HG02840 (cell line): Measurements from ENCODE around the gene MTFP1.

Source experiments
- ATAC-seq: cut with Tn5 transposase; IDR thresholded peaks from one replicate; pipeline ENCODE4 v1.9.1; 2021; ENCODE audit warnings: mild to moderate bottlenecking, moderate library complexity, moderate number of reproducible peaks; ENCODE audit not compliant: unreplicated experiment, low FRiP score

The MTFP1 gene, protein sequence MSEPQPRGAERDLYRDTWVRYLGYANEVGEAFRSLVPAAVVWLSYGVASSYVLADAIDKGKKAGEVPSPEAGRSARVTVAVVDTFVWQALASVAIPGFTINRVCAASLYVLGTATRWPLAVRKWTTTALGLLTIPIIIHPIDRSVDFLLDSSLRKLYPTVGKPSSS

DNA sequence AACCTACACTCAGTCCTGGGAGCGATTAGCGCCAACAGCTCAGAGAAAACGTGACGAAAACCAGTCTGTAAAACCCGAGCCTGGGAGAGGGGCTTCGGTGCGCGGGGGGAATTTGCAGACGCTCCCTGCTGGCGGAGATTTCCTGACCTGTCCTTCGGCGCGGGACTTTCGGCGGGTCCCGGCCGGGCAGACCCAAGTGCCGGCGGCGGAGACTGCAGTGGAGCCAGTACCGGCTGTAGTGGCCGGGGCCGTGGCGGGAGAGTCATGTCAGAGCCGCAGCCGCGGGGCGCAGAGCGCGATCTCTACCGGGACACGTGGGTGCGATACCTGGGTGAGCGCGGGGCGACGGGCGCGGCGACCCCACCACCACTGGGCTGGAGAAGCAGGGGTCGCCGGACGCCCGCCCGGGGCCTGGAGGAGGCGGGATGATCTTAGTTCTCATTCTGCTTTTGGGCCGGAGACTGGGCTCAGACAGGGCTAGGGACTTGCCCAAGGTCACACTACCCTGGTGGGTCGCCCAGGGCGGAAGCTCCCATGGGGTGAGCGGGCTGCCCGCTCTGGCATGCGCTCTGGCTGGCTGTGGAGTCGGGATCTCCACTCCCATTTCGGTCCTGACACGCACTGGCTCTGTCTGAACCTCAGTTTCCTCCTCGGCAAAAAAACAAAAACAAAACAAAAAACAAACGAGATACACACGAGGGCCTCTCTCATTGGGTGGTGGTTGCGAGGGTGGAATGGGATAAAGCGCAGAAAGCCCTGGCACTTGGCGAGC is at the start of gene MTFP1:
Gene MTFP1, plus strand, starts transcription at position 153 of the 772 bp plus-strand sequence. Its CDS starts 112 bp downstream, at position 265.
- ATAC-seq = no peak

DNA sequence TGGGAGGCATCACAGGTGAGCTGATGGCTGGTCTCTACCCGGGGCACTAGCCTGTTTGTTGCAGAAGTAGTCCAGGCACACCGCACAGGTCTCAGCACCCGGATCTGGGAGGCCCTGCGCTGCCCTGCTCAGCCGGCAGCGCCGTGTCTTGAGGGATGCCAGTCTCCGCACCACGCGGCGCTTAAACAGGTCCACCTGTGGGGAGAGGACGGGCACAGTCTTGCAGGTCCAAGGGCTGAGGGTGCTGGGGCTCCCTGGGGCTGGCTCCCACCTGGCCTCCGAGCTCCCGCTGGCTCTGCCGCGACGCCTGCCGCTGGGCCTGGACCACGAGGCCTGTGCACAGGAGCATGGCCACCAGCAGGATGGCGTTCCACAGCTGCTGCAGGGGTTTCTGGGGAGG is 45.6 kb upstream of the MTFP1 start:
- no peak for ATAC-seq

DNA sequence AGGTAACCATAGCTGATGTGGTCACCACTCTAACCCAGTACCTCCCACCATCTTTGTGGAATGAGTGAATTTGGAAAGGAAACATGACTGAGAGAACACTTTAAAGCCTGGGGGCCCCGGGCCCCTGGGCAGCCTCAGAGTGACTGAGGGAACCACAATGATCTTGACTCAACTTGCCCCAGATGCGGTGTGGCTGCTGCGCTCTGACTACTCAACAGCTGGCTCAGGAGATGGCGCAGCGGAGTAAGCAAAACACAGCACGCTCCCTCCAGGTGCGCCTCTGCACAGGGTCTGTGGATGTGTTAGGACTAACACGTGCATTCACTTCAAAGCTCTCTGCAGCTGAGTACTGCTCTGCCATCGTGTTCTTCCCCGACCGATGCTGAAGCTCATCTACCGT is 44.3 kb upstream of the MTFP1 start:
- ATAC-seq = no peak

DNA sequence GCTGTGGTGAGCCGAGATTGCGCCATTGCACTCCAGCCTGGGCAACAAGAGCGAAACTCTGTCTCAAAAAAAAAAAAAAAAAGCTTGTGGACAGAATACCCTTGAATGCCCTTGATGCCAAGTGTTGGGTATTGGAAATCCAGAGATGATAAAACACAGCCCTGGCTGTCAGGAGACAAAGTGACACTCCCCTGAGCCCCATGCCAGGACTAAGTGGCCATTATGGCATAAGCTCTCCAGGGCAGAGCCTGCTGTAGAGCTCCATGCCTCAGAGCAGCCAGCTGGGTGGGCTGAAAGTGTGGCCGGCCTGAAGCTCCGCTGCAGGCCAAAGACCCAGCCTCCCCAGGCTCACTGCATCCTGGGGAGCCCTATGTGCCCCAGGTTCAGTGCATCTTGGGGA is 43.2 kb upstream of the MTFP1 start:
- ATAC-seq = no peak

DNA sequence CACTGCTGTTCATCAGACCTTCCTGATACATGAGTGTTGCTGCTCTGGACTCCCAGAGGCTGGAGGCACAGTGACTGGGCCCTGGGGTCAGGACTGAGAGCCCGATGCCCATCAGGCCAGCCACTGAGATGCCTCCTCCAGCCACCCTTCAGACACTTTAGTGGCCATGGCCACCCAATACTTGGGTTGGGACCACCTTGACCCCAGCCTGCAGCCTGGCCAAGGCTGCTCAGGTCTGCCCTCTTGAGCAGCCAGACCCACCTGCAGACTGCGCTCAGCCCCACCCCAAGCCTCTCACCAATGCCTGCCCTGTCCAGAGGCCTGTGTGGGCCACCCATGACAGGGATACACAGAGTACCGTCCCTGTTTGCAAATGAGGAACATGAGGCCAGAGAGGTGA is 42.5 kb upstream of the MTFP1 start:
- ATAC-seq = no peak

DNA sequence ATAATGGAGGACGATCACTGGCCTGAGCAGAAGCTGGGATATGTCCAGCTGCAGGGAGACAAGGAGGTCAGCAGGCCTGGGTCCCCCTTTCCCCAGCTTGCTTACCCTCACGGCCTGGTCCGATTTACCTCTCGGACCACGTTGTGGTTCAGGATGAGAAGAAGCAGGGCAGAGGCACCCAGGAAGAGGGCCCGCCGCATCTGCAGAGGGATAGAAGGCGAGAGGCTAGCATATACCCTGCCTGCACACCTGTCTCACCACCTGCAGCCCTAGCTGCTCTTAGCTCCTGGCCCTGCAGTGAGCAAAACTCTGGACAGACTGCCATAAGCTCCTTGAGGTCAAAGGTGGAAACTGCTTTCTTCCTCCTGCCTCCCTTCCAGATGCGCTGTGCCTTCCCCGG is 39.6 kb upstream of the MTFP1 start:
- no peak for ATAC-seq

DNA sequence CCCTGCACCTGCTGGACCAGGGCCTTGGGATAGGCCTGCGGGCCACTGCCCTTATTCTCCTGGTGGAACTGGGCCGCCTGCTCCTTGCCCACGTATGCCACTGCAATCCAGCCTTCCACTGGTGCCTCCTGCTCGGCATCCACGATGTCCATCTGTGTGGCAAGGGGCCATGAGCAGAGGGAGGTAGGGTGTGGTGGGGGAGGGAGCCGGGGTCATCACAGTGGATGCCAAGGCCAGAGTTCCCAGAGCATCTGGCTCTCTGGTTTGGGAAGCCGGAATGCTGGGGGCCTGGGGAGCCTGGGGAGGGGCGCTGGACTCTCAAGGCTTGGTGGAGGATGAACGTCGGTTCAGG is 39.0 kb upstream of the MTFP1 start:
- ATAC-seq = no peak

DNA sequence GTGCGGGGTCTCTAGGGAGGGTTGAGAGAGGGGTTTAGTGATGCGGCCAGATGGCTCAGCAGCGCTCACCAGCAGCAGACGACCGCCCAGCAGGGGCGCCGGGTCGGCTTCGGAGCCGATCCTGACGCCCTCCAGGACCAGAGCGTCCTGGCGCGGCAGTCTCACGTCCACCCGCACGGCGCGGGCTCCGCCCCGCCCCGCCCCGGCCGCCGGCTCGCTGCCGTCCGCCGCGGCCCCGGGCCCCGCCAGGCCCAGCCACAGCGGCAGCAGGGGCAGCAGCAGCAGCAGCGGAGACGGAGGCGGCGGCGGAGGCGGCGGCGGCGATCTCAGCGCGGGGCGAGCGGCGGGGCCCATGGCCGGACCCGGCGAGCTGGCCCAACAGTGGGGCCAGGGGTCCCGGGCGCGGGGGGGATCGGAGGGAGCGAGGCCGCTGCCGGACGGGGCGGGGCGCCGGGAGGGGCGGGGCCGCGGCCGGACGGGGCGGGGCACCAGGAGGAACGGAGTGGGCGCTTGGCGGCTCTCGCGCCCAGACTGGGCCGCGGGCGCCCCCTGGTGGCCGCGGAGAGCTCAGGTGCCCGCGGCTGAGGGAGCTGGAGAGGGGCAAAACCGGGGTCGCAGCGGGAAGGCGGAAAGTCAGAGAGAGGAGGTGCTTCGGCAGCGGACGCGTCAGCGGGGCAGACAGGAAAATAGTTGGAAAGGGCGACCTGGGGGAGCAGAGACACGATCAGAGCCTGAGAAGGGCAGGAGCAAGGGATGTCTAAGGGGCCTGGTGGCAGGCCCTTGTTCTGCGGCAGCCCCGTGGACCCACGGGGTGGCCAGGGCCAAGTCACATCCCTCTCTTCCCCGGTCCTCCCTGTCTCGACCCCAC is 38.4 kb upstream of the MTFP1 start, which contains the start of gene RNF215:
Gene RNF215, minus strand, starts transcription at position 452 of the 868 bp plus-strand sequence. Its CDS starts 98 bp downstream, at position 354.
- peak; percentile 57 for ATAC-seq

DNA sequence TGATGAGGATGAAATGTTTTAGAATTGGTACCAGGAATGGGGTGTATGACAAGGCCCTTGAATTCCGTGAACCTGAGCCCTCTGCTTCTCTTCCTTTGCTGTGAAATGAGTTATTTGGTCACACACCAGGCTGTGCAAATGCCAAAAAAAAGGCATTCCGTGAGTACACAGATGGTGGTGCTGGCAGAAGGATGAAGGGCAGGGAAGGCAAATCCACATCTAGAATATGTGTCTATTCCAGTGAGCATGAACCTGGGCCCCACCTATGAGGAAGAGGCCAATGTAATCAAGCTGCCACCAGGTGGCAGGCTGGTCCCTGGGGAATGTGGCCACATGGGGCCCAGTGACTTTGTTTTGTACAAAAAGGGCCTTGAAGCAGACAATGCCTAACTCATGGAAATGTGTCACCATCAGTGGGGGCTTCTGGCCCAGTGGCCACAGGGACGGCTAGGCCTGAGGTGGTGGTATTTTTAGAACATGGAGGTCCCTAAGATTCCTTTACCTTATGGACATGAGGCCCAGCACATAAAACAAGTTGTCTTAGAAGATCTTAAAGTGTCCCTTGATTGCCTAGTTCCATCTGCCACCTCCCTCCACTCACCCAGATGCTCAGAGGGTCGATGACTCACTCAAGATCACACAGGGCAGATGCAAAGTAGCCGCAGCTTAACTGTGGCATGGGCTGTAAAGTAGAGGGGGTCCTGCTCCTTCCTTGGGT is 34.4 kb upstream of the MTFP1 start:
- no peak for ATAC-seq

DNA sequence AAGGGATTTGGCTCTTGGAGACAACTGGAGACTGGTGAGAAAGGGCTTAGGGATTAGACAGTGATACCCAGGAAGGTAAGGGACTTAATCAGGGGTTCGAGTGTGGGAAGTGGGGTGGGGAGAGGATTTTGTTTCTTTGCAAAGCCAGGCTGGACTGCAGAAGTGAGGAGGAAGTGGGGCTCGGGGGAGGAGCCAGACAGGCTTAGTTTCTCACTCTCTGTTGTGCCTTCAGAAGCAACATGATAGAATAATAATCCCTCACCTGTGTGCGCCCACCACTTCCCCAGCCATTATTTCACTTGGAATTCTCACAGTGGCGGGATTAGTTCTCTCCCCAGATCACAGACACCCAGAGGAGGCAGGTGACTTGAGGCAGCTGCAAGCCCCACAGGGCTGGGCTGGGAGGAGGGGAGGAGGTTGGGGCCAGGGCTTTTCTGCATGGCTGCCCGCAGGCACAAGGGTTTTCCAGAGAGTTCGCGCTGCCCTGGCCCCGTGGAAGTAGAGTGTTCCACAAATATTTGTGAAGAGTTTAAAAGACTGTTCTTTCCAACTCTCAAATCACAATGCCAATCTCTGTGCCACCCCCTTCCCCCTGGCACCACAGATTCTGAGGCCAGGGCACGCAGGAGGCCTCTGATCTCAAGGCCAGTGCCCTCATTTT is 32.8 kb upstream of the MTFP1 start:
- no peak for ATAC-seq

DNA sequence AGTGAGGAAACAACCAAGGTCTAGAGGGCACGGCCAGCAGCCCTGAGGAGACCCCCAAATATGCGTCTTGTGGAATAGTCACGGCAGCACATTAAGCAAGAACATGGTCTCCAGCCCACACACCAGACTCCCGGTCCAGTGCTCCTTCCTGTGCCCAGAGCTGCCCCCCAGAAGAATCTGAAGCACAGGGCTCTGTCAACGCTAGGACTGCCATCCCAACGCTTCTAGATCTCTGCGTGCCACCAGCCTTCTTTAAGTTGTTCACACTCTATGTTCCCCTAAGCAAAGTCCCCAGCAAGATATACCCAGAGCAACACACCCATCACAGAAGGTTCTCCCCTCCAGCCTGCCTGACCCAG is 32.3 kb upstream of the MTFP1 start:
- ATAC-seq = no peak

DNA sequence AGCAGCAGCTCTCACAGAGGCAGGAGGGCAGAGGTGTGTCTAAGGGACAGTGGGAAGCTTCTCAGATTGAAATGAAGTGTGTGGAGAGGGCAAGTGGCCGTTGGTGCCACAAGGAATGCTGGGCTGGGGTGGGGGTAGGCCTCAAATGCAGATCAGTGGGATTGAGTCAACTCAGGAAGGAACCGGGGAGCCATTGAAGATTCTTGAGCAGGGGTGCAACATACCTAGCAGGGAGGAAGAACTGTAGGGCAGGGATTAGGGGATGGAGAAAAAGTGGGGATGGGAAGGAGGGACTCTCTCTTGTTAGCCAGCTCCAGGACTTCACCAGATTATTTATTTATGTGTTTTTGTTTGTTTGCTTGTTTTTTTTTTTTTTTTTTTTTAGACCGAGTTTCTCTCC is 31.7 kb upstream of the MTFP1 start:
- no peak for ATAC-seq

DNA sequence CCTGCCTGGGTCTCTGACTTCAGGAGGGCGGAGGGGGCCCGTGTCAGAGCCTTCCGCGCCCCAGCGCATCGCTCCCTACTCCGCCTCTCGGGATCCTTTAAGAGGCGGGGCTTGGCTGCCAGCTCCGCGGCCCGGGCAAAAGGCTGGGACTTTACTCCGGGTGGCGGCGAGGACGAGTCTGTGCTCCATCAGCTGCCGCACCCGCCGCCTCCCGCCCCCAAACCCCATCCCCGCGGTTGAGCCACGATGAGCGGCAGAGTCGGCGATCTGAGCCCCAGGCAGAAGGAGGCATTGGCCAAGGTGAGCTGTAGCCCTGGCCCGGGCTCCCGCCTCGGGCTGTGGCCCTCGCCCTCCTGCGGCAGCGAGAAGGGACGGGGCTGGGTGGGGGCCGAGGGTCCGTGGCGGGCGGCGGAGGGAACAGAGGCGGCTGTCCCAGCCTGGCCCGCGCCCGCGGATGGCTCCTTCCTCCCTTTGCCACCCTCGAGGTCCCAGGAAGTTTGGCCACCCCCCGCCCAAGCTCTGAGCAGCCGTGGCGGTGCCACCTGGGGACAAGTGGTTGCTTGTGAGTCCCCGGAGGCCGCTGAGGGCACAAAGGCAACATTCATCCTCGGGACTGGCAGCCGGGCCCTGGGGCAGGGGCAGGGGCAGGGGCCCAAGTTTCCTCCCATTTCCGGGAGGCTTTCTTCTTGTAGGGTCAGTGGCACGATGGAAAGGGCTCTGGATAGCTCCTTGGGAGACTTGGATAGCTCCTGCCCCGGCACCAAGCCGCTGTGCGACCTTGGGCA is 28.5 kb upstream of the MTFP1 start, which contains the start of gene SEC14L2:
Gene SEC14L2, plus strand, starts transcription at position 148 of the 785 bp plus-strand sequence. Its CDS starts 99 bp downstream, at position 247.
- no peak for ATAC-seq

DNA sequence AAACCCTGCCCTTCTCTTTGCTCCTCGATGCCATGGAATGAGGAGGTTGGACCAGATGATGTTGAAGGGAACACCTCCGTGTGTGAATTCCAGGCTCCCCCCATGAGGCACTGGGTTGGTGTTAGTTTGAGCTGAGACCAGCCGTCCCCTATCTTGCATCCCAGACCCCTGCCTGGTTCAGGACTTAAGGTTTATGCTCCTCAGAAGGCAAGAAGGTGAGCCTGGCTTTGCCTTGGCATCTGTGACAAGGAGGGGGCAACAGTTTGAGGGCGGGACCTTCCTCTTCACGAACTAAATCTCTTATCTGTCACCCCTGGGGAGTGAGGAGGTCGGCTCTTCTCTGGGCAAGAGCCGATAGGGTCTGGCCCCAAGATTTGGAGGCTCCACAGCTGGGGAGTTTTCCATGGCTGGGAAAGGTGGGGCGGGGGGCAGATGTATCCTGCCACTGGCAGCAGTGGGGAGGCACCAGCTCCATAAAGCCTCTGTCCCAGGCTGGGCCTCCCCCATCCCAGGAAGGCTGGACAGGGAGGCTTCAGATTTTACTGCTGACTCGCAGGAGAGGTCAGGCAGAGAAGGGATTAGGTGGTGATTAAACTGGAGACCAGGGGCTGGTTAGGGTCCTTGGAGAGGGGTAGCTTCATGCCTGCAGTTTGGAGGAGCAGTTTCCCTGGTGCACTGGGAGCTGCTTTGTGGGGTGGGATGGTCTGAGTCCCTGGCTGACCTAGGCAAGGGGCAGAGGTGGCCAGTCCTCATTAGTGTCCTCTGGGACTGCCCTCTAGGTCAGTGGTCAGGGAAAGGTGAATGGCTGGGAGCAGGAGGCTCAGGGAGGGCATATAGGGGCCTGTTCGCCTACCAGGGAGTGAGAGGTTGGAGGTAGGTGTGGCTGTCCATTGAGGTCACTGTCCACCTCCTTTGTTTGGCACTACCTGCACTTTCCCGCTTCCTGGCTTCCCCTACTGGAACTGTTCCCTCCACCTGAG is 27.6 kb upstream of the MTFP1 start:
- ATAC-seq = no peak

DNA sequence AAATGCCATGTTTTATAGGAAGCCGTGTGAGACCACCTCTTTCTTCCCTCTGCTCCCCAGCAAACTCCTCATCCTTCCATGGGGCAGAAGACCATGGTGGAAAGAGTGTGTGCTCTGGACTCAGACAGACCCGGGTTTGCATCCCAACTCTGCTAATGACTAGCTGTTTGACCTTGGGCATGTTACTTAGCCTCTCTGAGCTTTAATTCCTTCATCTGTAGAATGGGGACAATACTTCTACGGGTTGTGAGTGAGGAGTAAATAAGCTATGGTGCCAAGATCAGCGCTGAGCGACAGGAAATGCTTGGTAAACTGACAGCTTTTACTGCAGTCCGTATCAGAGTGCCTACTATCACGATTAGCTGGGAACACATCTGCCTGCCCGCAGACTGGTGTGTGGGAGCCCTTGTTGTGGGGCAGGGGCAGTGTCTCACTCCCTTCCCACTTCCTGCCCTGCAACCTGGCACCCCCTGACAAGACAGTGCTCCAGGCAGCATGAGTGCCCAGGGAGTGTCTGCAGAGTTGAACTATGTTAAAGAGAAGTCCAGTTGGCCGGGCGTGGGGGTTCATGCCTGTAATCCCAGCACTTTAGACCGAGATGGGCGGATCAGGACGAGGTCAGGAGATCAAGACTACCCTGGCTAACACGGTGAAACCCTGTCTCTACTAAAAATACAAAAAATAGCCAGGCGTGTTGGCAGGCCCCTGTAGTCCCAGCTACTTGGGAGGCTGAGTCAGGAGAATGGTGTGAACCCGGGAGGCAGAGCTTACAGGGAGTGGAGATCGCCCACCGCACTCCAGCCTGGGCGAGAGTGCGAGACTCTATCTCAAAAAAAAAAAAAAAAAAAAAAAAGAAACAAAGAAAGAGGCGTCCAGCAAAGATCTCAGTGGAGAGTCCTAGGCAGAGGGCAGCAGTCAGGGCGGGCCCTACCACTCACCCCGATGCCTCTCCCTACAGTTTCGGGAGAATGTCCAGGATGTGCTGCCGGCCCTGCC is 26.6 kb upstream of the MTFP1 start:
- ATAC-seq = no peak

DNA sequence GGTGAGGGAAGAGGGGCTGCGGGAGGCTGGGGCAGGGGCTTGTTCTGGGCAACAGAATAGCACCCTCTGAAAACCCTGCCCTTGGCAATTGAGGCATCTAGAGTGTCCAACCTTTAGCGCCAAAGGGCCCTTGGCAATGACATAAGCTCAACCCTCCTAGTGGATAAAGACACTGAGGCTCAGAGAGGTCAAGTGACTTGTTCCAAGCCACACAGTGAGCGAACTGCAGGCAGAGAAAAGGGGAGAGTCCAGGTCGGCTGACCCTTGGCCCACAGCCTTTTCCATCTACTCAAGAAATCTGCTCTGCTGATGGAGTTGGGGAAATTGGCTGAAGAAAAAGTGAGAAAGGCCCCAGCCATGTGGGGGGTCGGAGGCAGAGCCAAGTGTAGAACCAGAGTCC is 25.9 kb upstream of the MTFP1 start:
- ATAC-seq = no peak

DNA sequence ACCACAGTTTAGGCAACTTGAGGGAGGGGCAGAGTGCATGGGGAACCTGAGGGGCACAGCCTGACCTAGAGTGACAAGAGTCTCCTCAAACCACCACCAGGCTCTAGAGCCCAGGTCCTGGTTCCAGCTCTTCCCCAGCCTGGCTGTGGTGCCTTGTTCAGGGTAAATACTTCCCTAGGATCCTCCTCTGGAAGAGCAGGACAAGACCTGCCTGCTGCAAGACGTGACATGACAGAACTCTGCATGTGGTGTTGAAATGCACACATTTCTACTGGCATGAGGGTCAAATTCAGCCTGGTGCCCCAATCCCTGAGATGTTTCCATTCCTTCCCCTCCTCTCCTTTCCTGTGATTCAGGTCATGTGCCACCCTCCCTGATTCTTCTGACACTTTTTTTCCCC is 25.4 kb upstream of the MTFP1 start:
- ATAC-seq = no peak
